ENCODE measurements around the gene DCLK1. TPM values are rescaled to one million over a fixed set of nuclear protein-coding genes. Genes with fewer than 3 reads are reported as not detected.

Gene DCLK1
- total RNA-seq, 1 donor from 2014 or later, result not detected

DNA sequence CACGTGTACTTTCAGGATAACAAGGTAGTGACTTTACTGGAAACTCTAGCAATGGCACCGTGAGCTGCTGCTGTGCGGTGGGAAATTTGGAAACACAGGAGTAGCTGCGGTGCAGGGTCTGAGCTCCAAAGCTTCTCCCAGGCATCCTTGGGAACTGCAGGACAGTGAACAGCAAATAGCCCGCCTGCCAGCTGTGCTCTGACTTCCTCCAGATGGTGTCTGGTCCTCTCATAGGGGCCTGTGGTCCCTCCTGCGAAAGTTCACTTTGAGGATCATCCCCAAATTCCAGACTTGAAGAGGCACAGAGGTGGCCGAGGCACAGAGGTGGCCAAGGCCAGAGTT, 367.4 kb downstream of the DCLK1 start:
- intact Hi-C loops (cut with micrococcal nuclease), result no loop called here

- intact Hi-C loops (cut with micrococcal nuclease), result no loop called here
These were observed 368.0 kb downstream of the DCLK1 start for GRCh38 chr13:35763060-35763781.

DNA sequence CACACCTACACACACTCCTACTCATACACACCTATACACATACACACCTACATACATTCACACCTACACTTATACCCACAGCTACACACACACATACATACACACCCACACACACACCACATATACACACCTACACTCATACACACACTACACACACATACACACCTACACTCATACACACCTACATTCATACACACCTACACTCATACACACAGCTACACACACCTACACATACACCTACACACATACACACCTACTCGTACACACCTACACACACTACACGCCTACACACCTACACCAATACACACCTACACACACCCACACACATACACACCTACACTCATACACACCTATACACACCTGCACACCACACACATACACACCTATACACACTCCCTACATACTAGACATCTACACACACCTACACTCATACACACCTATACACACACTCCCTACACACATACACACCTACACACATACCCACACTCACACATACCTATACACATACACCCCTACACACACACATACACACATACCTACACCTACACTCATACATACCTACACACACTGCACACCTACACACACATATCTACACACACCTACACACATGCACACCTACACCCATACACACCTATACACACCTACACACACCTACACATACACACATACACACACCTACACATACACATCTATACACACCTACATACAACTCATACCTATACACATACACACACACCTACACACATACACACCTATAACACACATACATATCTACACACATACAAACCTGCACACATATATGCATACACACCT, 369.5 kb downstream of the DCLK1 start:
- intact Hi-C loops (cut with micrococcal nuclease), result no loop called here

GRCh38 chr13:35760735-35761281, 370.4 kb downstream of the DCLK1 start:
- intact Hi-C loops (cut with micrococcal nuclease), result no loop called here

DNA sequence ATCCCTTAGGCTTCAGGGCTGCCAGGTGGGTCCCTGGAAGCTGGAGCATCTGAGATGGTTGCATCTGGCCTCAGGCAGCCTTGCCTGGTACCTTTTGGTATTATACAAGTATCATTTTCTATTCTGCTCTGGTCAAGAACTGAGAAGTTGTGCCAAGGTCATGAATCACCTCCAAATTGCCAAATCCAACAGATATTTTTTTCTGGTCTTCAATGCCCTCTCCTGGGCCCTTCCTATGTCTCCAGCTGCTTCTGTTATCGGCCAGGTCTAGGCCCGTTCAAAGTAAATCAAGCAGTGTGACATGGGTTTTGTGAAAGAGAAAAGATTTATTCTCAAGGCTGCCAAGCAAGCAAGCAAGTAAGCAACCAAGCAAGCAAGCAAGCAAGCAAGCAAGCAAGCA, 383.6 kb downstream of the DCLK1 start:
- intact Hi-C loops (cut with micrococcal nuclease), result no loop called here

GRCh38 chr13:35744566-35745178, 386.5 kb downstream of the DCLK1 start:
- intact Hi-C loops (cut with micrococcal nuclease), result no loop called here

GRCh38 chr13:35744144-35744543, 387.0 kb downstream of the DCLK1 start:
- intact Hi-C loops (cut with micrococcal nuclease), result no loop called here

DNA sequence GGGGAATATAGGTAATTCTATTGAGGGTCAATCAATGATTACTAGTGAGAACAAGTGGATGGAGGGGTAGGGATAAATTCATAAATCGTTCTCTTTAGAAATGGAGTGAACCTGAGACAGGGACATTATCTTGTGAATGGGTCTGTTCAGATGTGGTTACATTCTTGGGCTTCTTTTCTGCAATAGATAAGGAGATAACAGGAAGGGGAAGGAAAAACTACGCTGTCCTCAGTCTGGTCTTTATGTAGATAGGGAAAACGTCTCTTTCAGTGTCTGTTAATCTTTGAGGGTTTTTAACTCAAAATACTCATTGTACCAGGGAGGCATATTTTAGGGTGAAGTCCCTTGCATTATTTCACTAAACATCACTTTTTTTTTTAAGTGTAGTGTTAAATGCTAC, 388.0 kb downstream of the DCLK1 start:
- intact Hi-C loops (cut with micrococcal nuclease), result no loop called here

GRCh38 chr13:35741657-35742056, 389.5 kb downstream of the DCLK1 start:
- intact Hi-C loops (cut with micrococcal nuclease), result no loop called here

- intact Hi-C loops (cut with micrococcal nuclease), result no loop called here
These were observed 394.3 kb downstream of the DCLK1 start for GRCh38 chr13:35736876-35737275.

DNA sequence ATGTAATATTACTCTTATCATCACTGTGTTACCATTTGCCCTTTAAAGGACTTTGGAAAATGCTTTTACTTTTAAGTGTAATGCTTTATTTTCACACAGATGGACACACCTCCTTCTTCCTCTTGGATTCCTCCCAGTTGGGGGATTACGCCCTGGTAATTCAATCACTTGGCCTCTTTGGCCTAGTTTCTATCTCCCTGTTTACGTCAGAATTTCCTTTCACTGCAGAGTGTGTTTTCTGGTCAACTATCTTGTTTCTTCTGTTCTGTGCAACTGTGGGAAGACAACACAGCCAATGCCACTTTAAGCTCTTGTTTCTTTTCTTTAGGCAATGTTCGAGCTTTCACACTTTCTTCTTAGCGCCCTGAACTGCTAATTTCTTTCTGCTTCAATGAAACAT, 397.4 kb downstream of the DCLK1 start:
- intact Hi-C loops (cut with micrococcal nuclease), result no loop called here

GRCh38 chr13:35732565-35732964, 398.6 kb downstream of the DCLK1 start:
- intact Hi-C loops (cut with micrococcal nuclease), result no loop called here

GRCh38 chr13:35731471-35731870, 399.7 kb downstream of the DCLK1 start:
- intact Hi-C loops (cut with micrococcal nuclease), result no loop called here

DNA sequence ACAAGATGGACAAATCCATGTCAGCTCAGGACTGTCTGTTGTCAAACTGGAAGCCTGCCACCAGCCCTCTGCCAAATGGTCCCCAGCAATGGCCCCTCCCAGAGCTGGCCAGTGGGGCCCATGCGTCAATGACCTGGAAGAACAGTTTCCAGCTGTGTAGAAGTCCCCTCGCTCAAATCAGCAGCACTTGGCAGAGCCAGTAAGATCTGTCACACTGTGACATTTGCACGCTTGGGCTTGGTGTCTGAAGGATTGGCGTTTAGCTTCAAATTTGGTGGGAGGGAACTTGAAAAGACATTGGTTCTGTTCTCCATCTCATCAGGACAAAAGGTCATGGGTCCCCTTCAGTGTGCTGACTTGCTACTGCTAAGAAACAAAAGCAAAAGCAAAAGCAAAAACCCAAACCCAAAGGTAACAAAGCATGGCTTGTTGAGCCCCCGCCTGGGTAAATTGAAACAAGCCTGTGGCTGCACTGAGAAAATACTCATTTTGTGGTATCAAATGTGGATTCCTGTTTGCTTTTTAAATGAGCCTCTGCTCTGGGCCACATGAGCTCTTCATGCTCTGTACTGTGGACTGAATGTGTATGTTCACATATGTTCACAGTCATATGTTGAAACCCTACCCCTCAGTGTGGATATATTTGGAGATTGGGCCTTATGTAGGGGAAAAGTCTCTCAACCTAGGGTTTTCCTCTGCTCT, 401.1 kb downstream of the DCLK1 start:
- intact Hi-C loops (cut with micrococcal nuclease), result no loop called here

DNA sequence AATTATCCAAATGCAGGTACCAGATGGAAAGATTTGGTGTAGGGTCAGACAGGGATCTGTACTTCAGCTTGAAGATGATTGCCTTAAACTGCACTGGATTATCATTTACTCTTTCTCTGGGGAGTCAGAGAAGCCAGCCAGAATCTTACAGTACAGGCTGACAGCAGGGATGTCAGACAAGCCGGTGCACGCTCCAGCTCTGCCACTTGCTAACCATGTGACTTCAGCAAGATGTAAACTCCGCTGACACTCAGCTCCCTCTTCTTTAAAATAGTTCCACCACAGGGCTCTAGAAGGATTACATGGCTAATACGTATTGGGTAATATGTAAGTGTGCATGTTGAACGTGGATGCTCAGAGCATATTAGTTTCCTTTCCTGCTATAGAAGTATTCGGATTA, 403.3 kb downstream of the DCLK1 start:
- intact Hi-C loops (cut with micrococcal nuclease), result no loop called here

GRCh38 chr13:35724446-35724845, 406.7 kb downstream of the DCLK1 start:
- intact Hi-C loops (cut with micrococcal nuclease), result no loop called here

- intact Hi-C loops (cut with micrococcal nuclease), result no loop called here
These were observed 407.4 kb downstream of the DCLK1 start for GRCh38 chr13:35723821-35724220.

- intact Hi-C loops (cut with micrococcal nuclease), result no loop called here
These were observed 408.1 kb downstream of the DCLK1 start for GRCh38 chr13:35723053-35723461.

GRCh38 chr13:35722458-35723052, 408.6 kb downstream of the DCLK1 start:
- intact Hi-C loops (cut with micrococcal nuclease), result no loop called here

GRCh38 chr13:35720690-35721554, 410.3 kb downstream of the DCLK1 start:
- intact Hi-C loops (cut with micrococcal nuclease), result no loop called here
